Glomerular visceral epithelial cell (primary cell): Measurements from ENCODE around the gene RABGAP1L.

Source experiments
- DNase-seq: peaks from one replicate; pipeline ENCODE4 v3.0.0-alpha.2; 2016; ENCODE audit errors: extremely low spot score

RABGAP1L gene

GRCh38 chr1:174746024-174746808 lies 586.9 kb downstream of the RABGAP1L start:
- DNase-seq, result no peak

GRCh38 chr1:174747613-174748012 lies 588.3 kb downstream of the RABGAP1L start:
- DNase-seq, result no peak

- no peak for DNase-seq
Measured at GRCh38 chr1:174748586-174748985, 589.3 kb downstream of the RABGAP1L start.

- no peak for DNase-seq
Measured at GRCh38 chr1:174753131-174753530, 593.8 kb downstream of the RABGAP1L start.

GRCh38 chr1:174761335-174761734 lies 602.0 kb downstream of the RABGAP1L start:
- no peak for DNase-seq

GRCh38 chr1:174761901-174762585 lies 602.7 kb downstream of the RABGAP1L start:
- DNase-seq, result no peak

GRCh38 chr1:174764191-174764590 lies 604.9 kb downstream of the RABGAP1L start:
- DNase-seq, result no peak

GRCh38 chr1:174766727-174767126 lies 607.4 kb downstream of the RABGAP1L start:
- DNase-seq, result no peak

- no peak for DNase-seq
Measured at GRCh38 chr1:174768516-174768915, 609.2 kb downstream of the RABGAP1L start.

- no peak for DNase-seq
Measured at GRCh38 chr1:174768949-174769348, 609.6 kb downstream of the RABGAP1L start.

GRCh38 chr1:174769961-174770549 lies 610.7 kb downstream of the RABGAP1L start:
- DNase-seq, result peak; percentile 62

- no peak for DNase-seq
Measured at GRCh38 chr1:174775621-174776020, 616.3 kb downstream of the RABGAP1L start.

- DNase-seq, result no peak
Measured at GRCh38 chr1:174777262-174777661, 617.9 kb downstream of the RABGAP1L start.

GRCh38 chr1:174785510-174785909 lies 626.2 kb downstream of the RABGAP1L start:
- no peak for DNase-seq

- no peak for DNase-seq
Measured at GRCh38 chr1:174786358-174786757, 627.0 kb downstream of the RABGAP1L start.

- DNase-seq, result no peak
Measured at GRCh38 chr1:174786760-174787159, 627.4 kb downstream of the RABGAP1L start.

- DNase-seq, result peak; percentile 74
Measured at GRCh38 chr1:174788981-174789380, 629.7 kb downstream of the RABGAP1L start.

- peak; percentile 90 for DNase-seq
Measured at GRCh38 chr1:174789399-174789798, 630.1 kb downstream of the RABGAP1L start.

GRCh38 chr1:174791863-174792262 lies 632.5 kb downstream of the RABGAP1L start:
- no peak for DNase-seq

- no peak for DNase-seq
Measured at GRCh38 chr1:174794861-174795260, 635.5 kb downstream of the RABGAP1L start.

GRCh38 chr1:174795806-174796205 lies 636.5 kb downstream of the RABGAP1L start:
- DNase-seq, result peak; percentile 78

GRCh38 chr1:174797398-174797797 lies 638.1 kb downstream of the RABGAP1L start:
- DNase-seq, result no peak

GRCh38 chr1:174799136-174799479 lies 639.8 kb downstream of the RABGAP1L start:
- DNase-seq, result no peak
